ENCODE results near the gene UBE2B. TPM values are rescaled to one million over a fixed set of nuclear protein-coding genes. Genes with fewer than 3 reads are reported as not detected.

Gene UBE2B
- total RNA-seq, 1 experiment from 2014 or later: 186 TPM

DNA sequence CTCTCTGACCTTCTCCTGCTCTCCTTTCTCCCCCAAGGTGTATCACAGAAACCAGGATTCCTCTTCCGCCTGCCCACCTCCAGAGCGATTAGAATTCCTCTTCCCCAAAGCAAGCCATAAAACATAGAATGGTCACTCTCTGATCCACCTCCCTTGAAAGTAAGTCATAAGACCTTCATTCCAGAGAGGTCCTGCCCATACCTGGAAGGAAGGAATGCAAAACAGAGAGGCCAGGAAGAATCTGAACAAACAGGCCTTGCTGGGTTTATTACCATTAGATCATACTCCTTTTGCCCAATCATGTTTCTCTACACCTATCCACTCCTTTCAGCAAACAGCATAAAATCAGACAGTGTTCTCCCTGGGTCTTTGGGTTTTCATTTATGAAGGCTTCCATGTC lies 25.4 kb upstream of the UBE2B start:
- TF ChIP-seq, protein P1, sequence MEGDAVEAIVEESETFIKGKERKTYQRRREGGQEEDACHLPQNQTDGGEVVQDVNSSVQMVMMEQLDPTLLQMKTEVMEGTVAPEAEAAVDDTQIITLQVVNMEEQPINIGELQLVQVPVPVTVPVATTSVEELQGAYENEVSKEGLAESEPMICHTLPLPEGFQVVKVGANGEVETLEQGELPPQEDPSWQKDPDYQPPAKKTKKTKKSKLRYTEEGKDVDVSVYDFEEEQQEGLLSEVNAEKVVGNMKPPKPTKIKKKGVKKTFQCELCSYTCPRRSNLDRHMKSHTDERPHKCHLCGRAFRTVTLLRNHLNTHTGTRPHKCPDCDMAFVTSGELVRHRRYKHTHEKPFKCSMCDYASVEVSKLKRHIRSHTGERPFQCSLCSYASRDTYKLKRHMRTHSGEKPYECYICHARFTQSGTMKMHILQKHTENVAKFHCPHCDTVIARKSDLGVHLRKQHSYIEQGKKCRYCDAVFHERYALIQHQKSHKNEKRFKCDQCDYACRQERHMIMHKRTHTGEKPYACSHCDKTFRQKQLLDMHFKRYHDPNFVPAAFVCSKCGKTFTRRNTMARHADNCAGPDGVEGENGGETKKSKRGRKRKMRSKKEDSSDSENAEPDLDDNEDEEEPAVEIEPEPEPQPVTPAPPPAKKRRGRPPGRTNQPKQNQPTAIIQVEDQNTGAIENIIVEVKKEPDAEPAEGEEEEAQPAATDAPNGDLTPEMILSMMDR (IDR thresholded peaks at IDR 0.05; ENCODE audit: unreplicated experiment): no peak
- no peak overlapping the region for H3K4me3 Mint-ChIP-seq (ENCODE audit: unreplicated experiment)
- no peak overlapping the region for H3K27ac Mint-ChIP-seq (ENCODE audit: low read depth, unreplicated experiment)
- ChIA-PET POLR2A (no interaction called here), CTCF (interaction anchor here (0.6 kb wide), 1 partner anchor 38 kb away, joined by 3 read pairs; no protein-coding TSS in a partner anchor)
- H3K4me1 Mint-ChIP-seq (ENCODE audit: insufficient read depth, unreplicated experiment): peaks cover 6% of the 10 kb centered on the region
- peaks cover 10% of the 10 kb centered on the region for H3K36me3 Mint-ChIP-seq (ENCODE audit: insufficient read depth, unreplicated experiment)
- intact Hi-C loops (cut with micrococcal nuclease): no loop called here
- no TSS peak for BruUV-seq (replicated peaks)
- peaks cover 7% of the 10 kb centered on the region for H3K9me3 Mint-ChIP-seq (ENCODE audit: unreplicated experiment)
- no peak for DNase-seq (ENCODE audit: unreplicated experiment)
- H3K27me3 Mint-ChIP-seq (ENCODE audit: insufficient read depth, unreplicated experiment): no peaks in the 10 kb centered on the region

DNA sequence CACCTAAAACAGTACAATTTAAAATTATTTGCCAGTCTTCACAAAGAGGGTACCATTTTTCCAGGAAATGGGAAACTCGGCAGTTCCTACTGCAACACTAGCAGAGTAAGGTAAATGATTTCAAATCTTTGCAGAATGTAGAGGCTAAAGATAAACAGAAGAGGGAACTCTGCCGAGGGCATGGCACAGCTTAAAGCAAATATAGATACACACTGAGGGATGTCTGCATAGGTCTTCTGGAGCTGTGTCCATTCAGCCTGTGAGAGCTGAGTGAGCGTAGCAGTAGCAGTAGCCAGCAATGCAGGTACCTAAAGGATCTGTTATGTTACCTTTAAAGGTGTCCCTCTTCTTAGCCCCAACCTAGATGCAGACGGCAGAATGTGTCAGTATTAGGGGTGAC lies 21.9 kb upstream of the UBE2B start:
- no peaks in the 10 kb centered on the region for H3K4me1 Mint-ChIP-seq (ENCODE audit: insufficient read depth, unreplicated experiment)
- H3K27me3 Mint-ChIP-seq (ENCODE audit: insufficient read depth, unreplicated experiment): no peaks in the 10 kb centered on the region
- intact Hi-C loops (cut with micrococcal nuclease): no loop called here
- no peak overlapping the region for H3K27ac Mint-ChIP-seq (ENCODE audit: low read depth, unreplicated experiment)
- BruUV-seq (replicated peaks): no TSS peak
- DNase-seq (ENCODE audit: unreplicated experiment): no peak
- TF ChIP-seq, protein P1 (IDR thresholded peaks at IDR 0.05; ENCODE audit: unreplicated experiment): no peak
- no peak overlapping the region for H3K4me3 Mint-ChIP-seq (ENCODE audit: unreplicated experiment)
- ChIA-PET POLR2A (interaction anchor here (1.1 to 2.1 kb wide), 3 partner anchors 9 to 117 kb away, joined by 4 to 5 read pairs (median 4); no protein-coding TSS in a partner anchor), CTCF (interaction anchor here (2.0 kb wide), 1 partner anchor 166 kb away, joined by 4 read pairs; no protein-coding TSS in a partner anchor)
- H3K36me3 Mint-ChIP-seq (ENCODE audit: insufficient read depth, unreplicated experiment): peaks cover 23% of the 10 kb centered on the region
- no peaks in the 10 kb centered on the region for H3K9me3 Mint-ChIP-seq (ENCODE audit: unreplicated experiment)

GRCh38 chr5:134355681-134356080 lies 15.7 kb upstream of the UBE2B start:
- Mint-ChIP-seq H3K4me1 (ENCODE audit: insufficient read depth, unreplicated experiment) (no peaks in the 10 kb centered on the region), H3K27me3 (ENCODE audit: insufficient read depth, unreplicated experiment) (no peaks in the 10 kb centered on the region), H3K9me3 (ENCODE audit: unreplicated experiment) (no peaks in the 10 kb centered on the region), H3K36me3 (ENCODE audit: insufficient read depth, unreplicated experiment) (peaks cover 14% of the 10 kb centered on the region), H3K4me3 (ENCODE audit: unreplicated experiment) (no peak overlapping the region), H3K27ac (ENCODE audit: low read depth, unreplicated experiment) (no peak overlapping the region)
- TF ChIP-seq, protein P1 (IDR thresholded peaks at IDR 0.05; ENCODE audit: unreplicated experiment): no peak
- POLR2A ChIA-PET: interaction anchor here (0.7 kb wide), 1 partner anchor 16 kb away, joined by 3 read pairs; the partner anchor contains the start of gene UBE2B
- no peak for DNase-seq (ENCODE audit: unreplicated experiment)
- BruUV-seq (replicated peaks): no TSS peak
- intact Hi-C loops (cut with micrococcal nuclease): no loop called here
- CTCF ChIA-PET: interaction anchor here (0.8 kb wide), 1 partner anchor 232 kb away, joined by 4 read pairs; no protein-coding TSS in a partner anchor

- TF ChIP-seq, protein P1 (IDR thresholded peaks at IDR 0.05; ENCODE audit: unreplicated experiment): no peak
- Mint-ChIP-seq H3K4me3 (ENCODE audit: unreplicated experiment) (no peak overlapping the region), H3K9me3 (ENCODE audit: unreplicated experiment) (no peaks in the 10 kb centered on the region), H3K4me1 (ENCODE audit: insufficient read depth, unreplicated experiment) (peaks cover 30% of the 10 kb centered on the region), H3K36me3 (ENCODE audit: insufficient read depth, unreplicated experiment) (peaks cover 23% of the 10 kb centered on the region), H3K27ac (ENCODE audit: low read depth, unreplicated experiment) (no peak overlapping the region), H3K27me3 (ENCODE audit: insufficient read depth, unreplicated experiment) (no peaks in the 10 kb centered on the region)
- CTCF ChIA-PET: no interaction called here
- POLR2A ChIA-PET: interaction anchor here (1.4 to 7.8 kb wide), 3 partner anchors 8 to 160 kb away, joined by 6 to 169 read pairs (median 14); partner anchors contain the start of gene JADE2
- intact Hi-C loops (cut with micrococcal nuclease): no loop called here
- DNase-seq (ENCODE audit: unreplicated experiment): no peak
- BruUV-seq (replicated peaks): no TSS peak
Measured at GRCh38 chr5:134365604-134366003, 5.8 kb upstream of the UBE2B start.

Data from MCF 10A (cell line).